Vagina (tissue), 2 donors: ENCODE measurements around the gene NFYC. TPM values are rescaled to one million over a fixed set of nuclear protein-coding genes. Genes with fewer than 3 reads are reported as not detected.

Experiments used
- DNase-seq, 2 donors: peaks; one replicate each; pipeline ENCODE4 v3.0.0-alpha.2; 2017; ENCODE audit errors: extremely low spot score in 2 of 2
- H3K27ac ChIP-seq: fragments of 200-600 bp; sonication (generic); one replicate; pipeline ENCODE4 v1.5.1; 2019
- H3K27me3 ChIP-seq: fragments of 200-600 bp; sonication (generic); one replicate; pipeline ENCODE4 v1.5.1; 2019
- H3K36me3 ChIP-seq, 2 donors: fragments of 200-600 bp; sonication (generic); one replicate each; pipeline ENCODE4 v1.5.1; 2017 to 2019
- H3K4me1 ChIP-seq: fragments of 200-600 bp; sonication (generic); one replicate; pipeline ENCODE4 v1.5.1; 2019
- H3K4me3 ChIP-seq, 2 donors: fragments of 200-600 bp; sonication (generic); 1 replicate in 1 of 2; 2 replicates in 1 of 2; pipeline ENCODE4 v1.5.1; 2016 to 2019
- H3K9me3 ChIP-seq: fragments of 200-600 bp; sonication (generic); one replicate; pipeline ENCODE4 v1.5.1; 2019
- CTCF ChIP-seq, 3 experiments: fragments of 450-650 bp in 2 of 3; fragments of 200-600 bp in 1 of 3; sonication (generic) in 1 of 3; IDR thresholded peaks; one replicate each; pipeline ENCODE4 v1.5.1; 2017 to 2019; ENCODE audit warnings: antibody characterized with exemption in 3 of 3, mild to moderate bottlenecking in 2 of 3, moderate library complexity in 2 of 3
- POLR2A ChIP-seq, 2 donors: fragments of 450-650 bp; IDR thresholded peaks; one replicate each; pipeline ENCODE4 v1.6.1; 2017; ENCODE audit warnings: antibody characterized with exemption in 2 of 2, mild to moderate bottlenecking in 2 of 2, moderate library complexity in 2 of 2
- POLR2AphosphoS5 ChIP-seq, 2 donors: sonication (generic); formaldehyde crosslinking; IDR thresholded peaks; one replicate each; pipeline ENCODE4 v1.9.0; 2017; ENCODE audit warnings: antibody characterized with exemption in 2 of 2, mild to moderate bottlenecking in 2 of 2, low read depth in 1 of 2; ENCODE audit not compliant: insufficient read depth in 1 of 2
- intact Hi-C: fragments of 100-400 bp; cut with DNase I; formaldehyde crosslinking; loops from one replicate; pipeline ENCODE4 v1.15.1; 2023
- total RNA-seq: library from RNA; depleted of rRNA; stranded (reverse); fragments of >200 nt; gene quantifications from one replicate; pipeline ENCODE4 v1.2.3, GENCODE V29; 2016

NFYC gene
- total RNA-seq, 1 donor from 2014 or later: 61.6 TPM

- H3K27ac ChIP-seq: no peak overlapping the region
- H3K36me3 ChIP-seq: peaks cover 0 to 54% of the 10 kb centered on the region in 2 donors
- DNase-seq: no peak
- no peaks in the 10 kb centered on the region for H3K9me3 ChIP-seq
- H3K4me3 ChIP-seq: no peak overlapping the region
- TF ChIP-seq CTCF (IDR thresholded peaks at IDR 0.05) (no peak), POLR2A (IDR thresholded peaks at IDR 0.05) (no peak), POLR2AphosphoS5 (IDR thresholded peaks at IDR 0.05; ENCODE audit: insufficient read depth in 1 of 2, low read depth in 1 of 2) (no peak)
- intact Hi-C loops: no loop called here
- H3K4me1 ChIP-seq: no peaks in the 10 kb centered on the region
- no peaks in the 10 kb centered on the region for H3K27me3 ChIP-seq
Measured at GRCh38 chr1:40750451-40750908, 59.0 kb downstream of the NFYC start.

- no peak overlapping the region for H3K27ac ChIP-seq
- H3K4me3 ChIP-seq: no peak overlapping the region
- peaks cover 0 to 59% of the 10 kb centered on the region in 2 donors for H3K36me3 ChIP-seq
- no peak for DNase-seq
- H3K9me3 ChIP-seq: no peaks in the 10 kb centered on the region
- intact Hi-C loops: no loop called here
- no peaks in the 10 kb centered on the region for H3K4me1 ChIP-seq
- TF ChIP-seq POLR2AphosphoS5 (IDR thresholded peaks at IDR 0.05; ENCODE audit: insufficient read depth in 1 of 2, low read depth in 1 of 2) (no peak), POLR2A (IDR thresholded peaks at IDR 0.05) (no peak), CTCF (IDR thresholded peaks at IDR 0.05) (no peak)
- no peaks in the 10 kb centered on the region for H3K27me3 ChIP-seq
Measured at GRCh38 chr1:40751802-40752201, 60.3 kb downstream of the NFYC start.

GRCh38 chr1:40753142-40753882 is 61.8 kb downstream of the NFYC start:
- TF ChIP-seq POLR2AphosphoS5 (IDR thresholded peaks at IDR 0.05; ENCODE audit: insufficient read depth in 1 of 2, low read depth in 1 of 2) (no peak), POLR2A (IDR thresholded peaks at IDR 0.05) (no peak), CTCF (IDR thresholded peaks at IDR 0.05) (no peak)
- H3K4me3 ChIP-seq: no peak overlapping the region
- peaks cover 0 to 63% of the 10 kb centered on the region in 2 donors for H3K36me3 ChIP-seq
- intact Hi-C loops: no loop called here
- H3K27me3 ChIP-seq: no peaks in the 10 kb centered on the region
- H3K4me1 ChIP-seq: no peaks in the 10 kb centered on the region
- H3K27ac ChIP-seq: no peak overlapping the region
- no peaks in the 10 kb centered on the region for H3K9me3 ChIP-seq
- no peak for DNase-seq

- no peaks in the 10 kb centered on the region for H3K9me3 ChIP-seq
- H3K36me3 ChIP-seq: peaks cover 0 to 66% of the 10 kb centered on the region in 2 donors
- H3K27me3 ChIP-seq: no peaks in the 10 kb centered on the region
- intact Hi-C loops: no loop called here
- H3K4me3 ChIP-seq: no peak overlapping the region
- no peaks in the 10 kb centered on the region for H3K4me1 ChIP-seq
- H3K27ac ChIP-seq: no peak overlapping the region
- TF ChIP-seq CTCF (IDR thresholded peaks at IDR 0.05): no peak
- no peak for TF ChIP-seq POLR2AphosphoS5 (IDR thresholded peaks at IDR 0.05; ENCODE audit: insufficient read depth in 1 of 2, low read depth in 1 of 2)
- TF ChIP-seq POLR2A (IDR thresholded peaks at IDR 0.05): no peak
- no peak for DNase-seq
Measured at GRCh38 chr1:40754201-40754600, 62.7 kb downstream of the NFYC start.

- no peak overlapping the region for H3K4me3 ChIP-seq
- no peaks in the 10 kb centered on the region for H3K4me1 ChIP-seq
- H3K9me3 ChIP-seq: no peaks in the 10 kb centered on the region
- intact Hi-C loops: no loop called here
- H3K36me3 ChIP-seq: peaks cover 0 to 66% of the 10 kb centered on the region in 2 donors
- no peak for DNase-seq
- H3K27ac ChIP-seq: no peak overlapping the region
- H3K27me3 ChIP-seq: no peaks in the 10 kb centered on the region
- TF ChIP-seq POLR2AphosphoS5 (IDR thresholded peaks at IDR 0.05; ENCODE audit: insufficient read depth in 1 of 2, low read depth in 1 of 2): no peak
- no peak for TF ChIP-seq CTCF (IDR thresholded peaks at IDR 0.05)
- no peak for TF ChIP-seq POLR2A (IDR thresholded peaks at IDR 0.05)
Measured at GRCh38 chr1:40755067-40755466, 63.6 kb downstream of the NFYC start.
